Measurements from ENCODE around the gene LIN7A.

Gene LIN7A

DNA sequence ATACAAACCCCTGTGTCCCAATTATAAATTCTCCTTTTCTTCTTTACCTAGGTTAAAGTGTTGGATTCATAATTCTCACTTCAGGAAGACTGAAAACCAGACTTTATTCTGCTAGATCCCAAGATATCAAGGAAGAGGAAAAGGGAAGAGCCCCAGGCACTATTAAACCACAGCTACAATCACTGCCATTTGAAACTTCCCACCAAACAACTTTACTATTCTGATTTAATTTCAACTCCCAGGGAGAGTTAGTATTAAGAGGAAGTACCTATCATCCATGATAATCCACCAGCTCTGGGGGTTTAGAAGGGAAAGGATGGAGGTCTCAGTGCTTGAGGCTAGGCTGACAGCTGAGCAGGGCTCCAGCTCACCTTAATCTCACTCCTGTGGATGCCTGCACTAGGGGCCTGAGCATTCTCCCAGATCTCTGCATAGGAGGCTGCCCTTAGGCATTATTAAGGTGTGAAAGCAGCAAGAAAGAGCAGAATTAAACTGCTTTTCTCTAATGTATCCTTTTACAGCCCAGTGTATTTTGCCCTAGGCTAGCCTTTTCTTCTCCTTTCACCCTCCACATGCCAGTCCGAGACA lies 168.1 kb downstream of the LIN7A start:
- H3K9ac ChIP-seq (ENCODE audit: low read depth, low read length) = no peak overlapping the region
- no peaks in the 10 kb centered on the region for H3K27me3 ChIP-seq (ENCODE audit: control insufficient read depth, insufficient read depth, low read length)
- H3K9me3 ChIP-seq (ENCODE audit: control insufficient read depth, insufficient read depth, low read length) = no peaks in the 10 kb centered on the region
- H3K36me3 ChIP-seq (ENCODE audit: control insufficient read depth, insufficient read depth, low read length) = no peaks in the 10 kb centered on the region
- peaks cover 17% of the 10 kb centered on the region for H3K4me1 ChIP-seq (ENCODE audit: control insufficient read depth, insufficient read depth, low read length)
- H3K4me3 ChIP-seq (ENCODE audit: low read depth, low read length) = no peak overlapping the region

DNA sequence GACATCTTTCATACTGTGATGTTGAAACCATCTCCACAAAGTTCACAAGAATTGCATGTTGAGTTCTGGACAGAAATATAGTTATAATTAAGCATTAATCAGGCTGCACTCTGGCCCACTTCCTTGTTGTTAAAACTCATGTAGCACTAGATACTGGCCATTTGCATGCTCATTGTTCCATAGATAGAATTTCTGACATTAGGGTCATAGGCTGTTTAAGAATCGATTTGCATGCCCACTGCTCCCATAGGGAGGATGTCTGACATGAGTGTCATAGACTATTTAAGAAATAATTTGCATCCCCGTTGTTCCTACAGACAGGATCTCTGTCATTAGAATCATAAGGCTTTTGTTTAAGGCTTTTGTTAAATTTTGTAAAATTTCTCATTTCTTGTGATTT lies 170.8 kb downstream of the LIN7A start:
- Histone ChIP-seq H3K36me3 (ENCODE audit: control insufficient read depth, insufficient read depth, low read length) (no peaks in the 10 kb centered on the region), H3K9me3 (ENCODE audit: control insufficient read depth, insufficient read depth, low read length) (no peaks in the 10 kb centered on the region), H3K27me3 (ENCODE audit: control insufficient read depth, insufficient read depth, low read length) (no peaks in the 10 kb centered on the region), H3K4me1 (ENCODE audit: control insufficient read depth, insufficient read depth, low read length) (peaks cover 19% of the 10 kb centered on the region), H3K4me3 (ENCODE audit: low read depth, low read length) (no peak overlapping the region), H3K9ac (ENCODE audit: low read depth, low read length) (no peak overlapping the region)

GRCh38 chr12:80766210-80766609 lies 171.5 kb downstream of the LIN7A start:
- H3K36me3 ChIP-seq (ENCODE audit: control insufficient read depth, insufficient read depth, low read length) = no peaks in the 10 kb centered on the region
- no peaks in the 10 kb centered on the region for H3K9me3 ChIP-seq (ENCODE audit: control insufficient read depth, insufficient read depth, low read length)
- H3K4me3 ChIP-seq (ENCODE audit: low read depth, low read length) = no peak overlapping the region
- no peak overlapping the region for H3K9ac ChIP-seq (ENCODE audit: low read depth, low read length)
- H3K4me1 ChIP-seq (ENCODE audit: control insufficient read depth, insufficient read depth, low read length) = peaks cover 22% of the 10 kb centered on the region
- no peaks in the 10 kb centered on the region for H3K27me3 ChIP-seq (ENCODE audit: control insufficient read depth, insufficient read depth, low read length)

DNA sequence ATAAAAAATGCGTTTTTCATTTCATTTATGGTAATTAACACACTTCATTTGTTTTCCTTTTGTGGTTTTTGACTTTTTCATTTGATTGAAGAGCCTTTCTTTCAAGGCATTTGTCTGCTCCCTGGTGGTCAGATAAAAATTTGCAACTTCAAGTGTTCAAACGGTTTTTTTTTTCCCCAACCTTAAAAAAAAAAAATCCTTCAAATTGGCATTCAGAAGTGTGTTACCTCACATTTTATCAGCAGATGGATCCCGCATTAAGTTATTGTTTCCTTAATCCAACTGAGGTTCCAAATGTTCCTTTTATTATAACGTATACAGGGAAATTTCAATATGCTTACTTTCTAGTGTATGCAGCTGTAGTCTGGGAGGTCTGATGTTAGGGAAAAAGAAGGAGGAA lies 173.9 kb downstream of the LIN7A start:
- Histone ChIP-seq H3K9ac (ENCODE audit: low read depth, low read length) (no peak overlapping the region), H3K36me3 (ENCODE audit: control insufficient read depth, insufficient read depth, low read length) (no peaks in the 10 kb centered on the region), H3K27me3 (ENCODE audit: control insufficient read depth, insufficient read depth, low read length) (no peaks in the 10 kb centered on the region), H3K4me1 (ENCODE audit: control insufficient read depth, insufficient read depth, low read length) (peaks cover 13% of the 10 kb centered on the region), H3K9me3 (ENCODE audit: control insufficient read depth, insufficient read depth, low read length) (no peaks in the 10 kb centered on the region), H3K4me3 (ENCODE audit: low read depth, low read length) (no peak overlapping the region)

- Histone ChIP-seq H3K9me3 (ENCODE audit: control insufficient read depth, insufficient read depth, low read length) (no peaks in the 10 kb centered on the region), H3K4me3 (ENCODE audit: low read depth, low read length) (no peak overlapping the region), H3K36me3 (ENCODE audit: control insufficient read depth, insufficient read depth, low read length) (no peaks in the 10 kb centered on the region), H3K4me1 (ENCODE audit: control insufficient read depth, insufficient read depth, low read length) (peaks cover 7% of the 10 kb centered on the region), H3K27me3 (ENCODE audit: control insufficient read depth, insufficient read depth, low read length) (no peaks in the 10 kb centered on the region), H3K9ac (ENCODE audit: low read depth, low read length) (no peak overlapping the region)
Observed at GRCh38 chr12:80761838-80762237, 175.9 kb downstream of the LIN7A start.

DNA sequence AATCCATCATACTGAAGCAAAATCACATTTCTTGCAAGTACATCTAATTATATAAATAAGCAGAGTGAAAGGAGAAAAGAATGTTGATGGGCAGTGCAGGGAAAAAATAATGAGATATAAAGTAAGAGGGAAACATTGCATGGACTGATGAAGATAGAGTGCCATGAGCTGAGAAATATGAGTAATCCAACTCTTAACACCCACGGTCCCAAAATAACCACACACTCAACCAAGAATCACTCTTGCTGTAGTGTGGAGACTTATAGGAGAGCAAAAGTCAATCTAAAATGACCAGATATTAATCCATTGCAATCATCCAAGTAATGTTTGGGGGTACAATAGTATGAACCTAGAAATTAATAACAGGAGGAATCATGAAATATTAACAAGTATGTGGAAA lies 180.9 kb downstream of the LIN7A start:
- Histone ChIP-seq H3K9me3 (ENCODE audit: control insufficient read depth, insufficient read depth, low read length) (no peaks in the 10 kb centered on the region), H3K4me3 (ENCODE audit: low read depth, low read length) (no peak overlapping the region), H3K4me1 (ENCODE audit: control insufficient read depth, insufficient read depth, low read length) (peaks cover 3% of the 10 kb centered on the region), H3K27me3 (ENCODE audit: control insufficient read depth, insufficient read depth, low read length) (no peaks in the 10 kb centered on the region), H3K36me3 (ENCODE audit: control insufficient read depth, insufficient read depth, low read length) (no peaks in the 10 kb centered on the region), H3K9ac (ENCODE audit: low read depth, low read length) (no peak overlapping the region)

GRCh38 chr12:80754274-80754673 lies 183.5 kb downstream of the LIN7A start:
- Histone ChIP-seq H3K36me3 (ENCODE audit: control insufficient read depth, insufficient read depth, low read length) (no peaks in the 10 kb centered on the region), H3K4me3 (ENCODE audit: low read depth, low read length) (no peak overlapping the region), H3K9me3 (ENCODE audit: control insufficient read depth, insufficient read depth, low read length) (no peaks in the 10 kb centered on the region), H3K4me1 (ENCODE audit: control insufficient read depth, insufficient read depth, low read length) (no peaks in the 10 kb centered on the region), H3K9ac (ENCODE audit: low read depth, low read length) (no peak overlapping the region), H3K27me3 (ENCODE audit: control insufficient read depth, insufficient read depth, low read length) (no peaks in the 10 kb centered on the region)

DNA sequence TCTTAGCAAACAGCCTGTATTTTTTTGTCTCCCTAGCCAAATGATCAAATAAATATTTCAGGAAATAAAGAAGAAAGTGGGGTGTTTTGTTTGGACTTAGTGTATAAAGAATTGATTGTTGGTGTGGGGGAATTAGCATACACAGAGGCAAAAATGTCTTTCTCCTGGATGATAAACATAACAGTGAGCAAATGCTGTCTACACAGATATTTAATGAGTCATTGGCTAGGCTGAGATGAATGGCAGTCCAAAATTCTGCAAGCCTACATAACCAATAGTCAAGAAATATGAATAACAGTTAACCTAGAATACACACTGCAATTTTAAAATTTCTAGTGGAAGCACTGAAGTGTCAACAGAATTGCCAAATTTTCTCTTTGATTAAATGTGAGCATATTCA lies 185.3 kb downstream of the LIN7A start:
- Histone ChIP-seq H3K4me1 (ENCODE audit: control insufficient read depth, insufficient read depth, low read length) (no peaks in the 10 kb centered on the region), H3K9me3 (ENCODE audit: control insufficient read depth, insufficient read depth, low read length) (no peaks in the 10 kb centered on the region), H3K9ac (ENCODE audit: low read depth, low read length) (no peak overlapping the region), H3K27me3 (ENCODE audit: control insufficient read depth, insufficient read depth, low read length) (no peaks in the 10 kb centered on the region), H3K36me3 (ENCODE audit: control insufficient read depth, insufficient read depth, low read length) (no peaks in the 10 kb centered on the region), H3K4me3 (ENCODE audit: low read depth, low read length) (no peak overlapping the region)

GRCh38 chr12:80749456-80749855 lies 188.3 kb downstream of the LIN7A start:
- no peak overlapping the region for H3K4me3 ChIP-seq (ENCODE audit: low read depth, low read length)
- H3K36me3 ChIP-seq (ENCODE audit: control insufficient read depth, insufficient read depth, low read length) = no peaks in the 10 kb centered on the region
- no peaks in the 10 kb centered on the region for H3K9me3 ChIP-seq (ENCODE audit: control insufficient read depth, insufficient read depth, low read length)
- H3K27me3 ChIP-seq (ENCODE audit: control insufficient read depth, insufficient read depth, low read length) = no peaks in the 10 kb centered on the region
- H3K4me1 ChIP-seq (ENCODE audit: control insufficient read depth, insufficient read depth, low read length) = no peaks in the 10 kb centered on the region
- H3K9ac ChIP-seq (ENCODE audit: low read depth, low read length) = no peak overlapping the region

GRCh38 chr12:80747800-80748199 lies 189.9 kb downstream of the LIN7A start:
- no peaks in the 10 kb centered on the region for H3K4me1 ChIP-seq (ENCODE audit: control insufficient read depth, insufficient read depth, low read length)
- no peak overlapping the region for H3K4me3 ChIP-seq (ENCODE audit: low read depth, low read length)
- H3K27me3 ChIP-seq (ENCODE audit: control insufficient read depth, insufficient read depth, low read length) = no peaks in the 10 kb centered on the region
- no peak overlapping the region for H3K9ac ChIP-seq (ENCODE audit: low read depth, low read length)
- H3K9me3 ChIP-seq (ENCODE audit: control insufficient read depth, insufficient read depth, low read length) = no peaks in the 10 kb centered on the region
- H3K36me3 ChIP-seq (ENCODE audit: control insufficient read depth, insufficient read depth, low read length) = no peaks in the 10 kb centered on the region

DNA sequence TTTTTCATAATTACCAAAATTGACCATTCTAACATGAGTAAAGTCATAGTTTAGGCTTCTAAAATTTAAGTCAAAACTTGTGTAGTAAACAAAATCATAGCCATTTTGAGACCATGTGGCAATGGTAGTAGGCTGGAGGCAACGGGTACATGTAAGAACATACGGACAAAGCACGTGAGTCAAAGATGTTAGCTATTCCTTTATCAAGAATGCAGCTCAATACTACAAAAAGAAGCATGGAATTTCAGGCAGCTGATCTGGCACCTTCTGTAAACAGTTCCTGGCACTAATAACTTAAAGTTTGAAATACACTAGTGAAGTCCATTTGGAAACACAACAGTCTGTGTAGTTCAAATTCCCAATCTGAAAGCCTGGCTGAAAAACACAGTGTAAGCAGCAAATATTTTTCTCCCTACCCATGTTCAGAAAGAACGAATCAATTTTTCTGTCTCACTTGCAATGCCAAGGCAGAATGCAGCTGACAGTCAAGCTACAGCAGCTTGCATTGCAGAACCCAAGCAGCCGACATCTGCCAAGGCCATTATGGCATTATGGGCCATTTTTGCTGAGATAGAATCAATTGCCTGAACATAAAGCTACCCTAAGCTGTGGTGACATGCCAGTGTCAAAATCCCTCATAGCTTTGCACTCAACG lies 191.8 kb downstream of the LIN7A start:
- Histone ChIP-seq H3K36me3 (ENCODE audit: control insufficient read depth, insufficient read depth, low read length) (no peaks in the 10 kb centered on the region), H3K4me3 (ENCODE audit: low read depth, low read length) (no peak overlapping the region), H3K9me3 (ENCODE audit: control insufficient read depth, insufficient read depth, low read length) (no peaks in the 10 kb centered on the region), H3K27me3 (ENCODE audit: control insufficient read depth, insufficient read depth, low read length) (no peaks in the 10 kb centered on the region), H3K4me1 (ENCODE audit: control insufficient read depth, insufficient read depth, low read length) (no peaks in the 10 kb centered on the region), H3K9ac (ENCODE audit: low read depth, low read length) (no peak overlapping the region)
